ENCODE data around the gene LPP.

The LPP gene

GRCh38 chr3:188266562-188267274, 112.8 kb downstream of the LPP start:
- no peak overlapping the region for H3K27ac ChIP-seq (ENCODE audit: low read length)
- DNase-seq: no peak
- H3K4me1 ChIP-seq (ENCODE audit: low read length): no peaks in the 10 kb centered on the region
- H4K20me1 ChIP-seq (ENCODE audit: insufficient read depth, low read length): no peaks in the 10 kb centered on the region
- TF ChIP-seq EZH2 (optimal IDR thresholded peaks at IDR 0.05; ENCODE audit: low read depth, low read length) (no peak), CTCF (IDR thresholded peaks at IDR 0.05; ENCODE audit: low read length) (no peak), EZH2phosphoT487 (IDR thresholded peaks at IDR 0.05; ENCODE audit: low read length) (no peak)
- H3K9me2 ChIP-seq (replicated peaks; ENCODE audit: insufficient read depth, low read length): no peaks in the 10 kb centered on the region
- no peaks in the 10 kb centered on the region for H3K27me3 ChIP-seq (replicated peaks; ENCODE audit: insufficient read depth, low read length)
- H3K36me3 ChIP-seq (replicated peaks; ENCODE audit: insufficient read depth, low read length): no peaks in the 10 kb centered on the region
- no peaks in the 10 kb centered on the region for H3K79me2 ChIP-seq (ENCODE audit: low read length)
- H3K4me2 ChIP-seq (ENCODE audit: low read depth, low read length): no peak overlapping the region
- H3K9ac ChIP-seq (ENCODE audit: low read length): no peak overlapping the region
- H3K4me3 ChIP-seq (ENCODE audit: low read length): no peak overlapping the region
- no peak overlapping the region for H2AFZ ChIP-seq (ENCODE audit: low read length)
- no peaks in the 10 kb centered on the region for H3K9me3 ChIP-seq (replicated peaks; ENCODE audit: insufficient read depth, low read length)
- H3F3A ChIP-seq (ENCODE audit: insufficient read depth, low read length): no peaks in the 10 kb centered on the region

DNA sequence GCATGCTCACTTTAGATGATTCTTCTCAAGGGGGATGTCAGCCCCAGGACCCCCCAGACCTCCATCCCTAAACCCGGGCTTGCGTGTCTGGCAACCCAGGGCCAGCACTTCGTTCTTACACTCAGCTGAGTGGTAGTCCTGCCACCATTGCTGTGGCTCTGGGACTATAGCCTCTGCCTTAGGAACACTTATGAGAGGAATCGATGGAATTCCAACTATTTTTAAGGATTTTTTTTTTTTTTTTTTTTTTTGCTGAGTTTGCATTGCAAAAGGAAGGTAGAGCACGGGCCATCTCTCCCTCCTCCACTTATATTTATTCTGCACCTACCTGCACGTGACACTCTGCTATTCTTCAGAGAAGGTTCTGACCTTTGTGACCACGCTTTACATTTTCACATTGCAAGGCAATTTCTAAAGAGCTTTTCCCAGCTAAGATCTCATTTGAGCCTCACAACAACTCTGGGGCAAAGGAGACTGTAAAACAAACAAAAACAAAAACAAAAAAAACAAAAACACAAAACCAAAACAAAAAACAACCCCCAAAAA, 113.9 kb downstream of the LPP start:
- Histone ChIP-seq H3K79me2 (ENCODE audit: low read length) (no peaks in the 10 kb centered on the region), H3K4me1 (ENCODE audit: low read length) (no peaks in the 10 kb centered on the region), H3K9me3 (replicated peaks; ENCODE audit: insufficient read depth, low read length) (no peaks in the 10 kb centered on the region), H3K9ac (ENCODE audit: low read length) (no peak overlapping the region), H3K27ac (ENCODE audit: low read length) (no peak overlapping the region), H3K27me3 (replicated peaks; ENCODE audit: insufficient read depth, low read length) (no peaks in the 10 kb centered on the region), H3K9me2 (replicated peaks; ENCODE audit: insufficient read depth, low read length) (no peaks in the 10 kb centered on the region), H2AFZ (ENCODE audit: low read length) (no peak overlapping the region), H3K4me2 (ENCODE audit: low read depth, low read length) (no peak overlapping the region), H3F3A (ENCODE audit: insufficient read depth, low read length) (no peaks in the 10 kb centered on the region), H3K36me3 (replicated peaks; ENCODE audit: insufficient read depth, low read length) (no peaks in the 10 kb centered on the region), H3K4me3 (ENCODE audit: low read length) (no peak overlapping the region), H4K20me1 (ENCODE audit: insufficient read depth, low read length) (no peaks in the 10 kb centered on the region)
- no peak for DNase-seq
- TF ChIP-seq CTCF (IDR thresholded peaks at IDR 0.05; ENCODE audit: low read length) (no peak), EZH2phosphoT487 (IDR thresholded peaks at IDR 0.05; ENCODE audit: low read length) (no peak), EZH2 (optimal IDR thresholded peaks at IDR 0.05; ENCODE audit: low read depth, low read length) (no peak)

DNA sequence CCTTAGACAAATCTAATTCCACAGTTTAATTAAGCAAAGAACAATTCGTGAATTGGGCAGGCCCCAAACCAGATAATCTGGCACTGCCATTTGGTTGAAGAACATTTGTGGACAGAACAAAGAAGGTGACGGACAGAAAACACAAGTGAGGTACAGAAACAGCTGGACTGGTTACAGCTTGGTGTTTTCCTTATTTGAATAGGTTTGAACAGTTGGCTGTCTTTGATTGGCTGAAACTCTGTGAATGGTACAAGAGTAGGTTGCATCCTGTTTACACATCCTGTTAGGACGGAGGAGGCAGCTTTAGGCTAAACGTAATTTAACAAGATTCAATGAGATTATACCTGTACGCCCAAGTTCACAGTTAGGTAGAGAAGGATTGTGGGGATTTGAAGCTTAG, 114.4 kb downstream of the LPP start:
- Histone ChIP-seq H3K4me2 (ENCODE audit: low read depth, low read length) (no peak overlapping the region), H3K9me3 (replicated peaks; ENCODE audit: insufficient read depth, low read length) (no peaks in the 10 kb centered on the region), H3K36me3 (replicated peaks; ENCODE audit: insufficient read depth, low read length) (no peaks in the 10 kb centered on the region), H3F3A (ENCODE audit: insufficient read depth, low read length) (no peaks in the 10 kb centered on the region), H3K9me2 (replicated peaks; ENCODE audit: insufficient read depth, low read length) (no peaks in the 10 kb centered on the region), H4K20me1 (ENCODE audit: insufficient read depth, low read length) (no peaks in the 10 kb centered on the region), H3K79me2 (ENCODE audit: low read length) (no peaks in the 10 kb centered on the region), H3K27ac (ENCODE audit: low read length) (no peak overlapping the region), H2AFZ (ENCODE audit: low read length) (no peak overlapping the region), H3K4me1 (ENCODE audit: low read length) (no peaks in the 10 kb centered on the region), H3K9ac (ENCODE audit: low read length) (no peak overlapping the region), H3K27me3 (replicated peaks; ENCODE audit: insufficient read depth, low read length) (no peaks in the 10 kb centered on the region), H3K4me3 (ENCODE audit: low read length) (no peak overlapping the region)
- TF ChIP-seq EZH2 (optimal IDR thresholded peaks at IDR 0.05; ENCODE audit: low read depth, low read length) (no peak), CTCF (IDR thresholded peaks at IDR 0.05; ENCODE audit: low read length) (no peak), EZH2phosphoT487 (IDR thresholded peaks at IDR 0.05; ENCODE audit: low read length) (no peak)
- no peak for DNase-seq

Measured in MM.1S (cell line).